H9 (cell line): ENCODE results near the gene CHSY3. TPM values are rescaled to one million over a fixed set of nuclear protein-coding genes. Genes with fewer than 3 reads are reported as not detected.

ENCODE experiments used
- DNase-seq: peaks from one replicate; pipeline ENCODE4 v3.0.0-alpha.2; 2017
- H2AFZ ChIP-seq: one replicate; pipeline ENCODE4 v1.6.1; 2013; ENCODE audit warnings: mild to moderate bottlenecking, low read length, control low read depth, moderate library complexity
- H2AK5ac ChIP-seq: 2 replicates; pipeline ENCODE4 v1.6.1; 2013; ENCODE audit warnings: low read length, control low read depth, mixed read lengths; ENCODE audit not compliant: insufficient read length
- H2BK120ac ChIP-seq: one replicate; pipeline ENCODE4 v1.6.1; 2013; ENCODE audit warnings: low read depth, mild to moderate bottlenecking, low read length, control low read depth, inconsistent platforms; ENCODE audit not compliant: poor library complexity, severe bottlenecking
- H2BK12ac ChIP-seq: 2 replicates; pipeline ENCODE4 v1.6.1; 2013; ENCODE audit warnings: low read length, control low read depth, mixed read lengths, low read depth; ENCODE audit not compliant: insufficient read length
- H2BK15ac ChIP-seq: 2 replicates; pipeline ENCODE4 v1.6.1; 2013; ENCODE audit warnings: low read depth, low read length, control low read depth
- H2BK20ac ChIP-seq: one replicate; pipeline ENCODE4 v1.6.1; 2013; ENCODE audit warnings: low read depth, mild to moderate bottlenecking, low read length, control low read depth, inconsistent platforms; ENCODE audit not compliant: poor library complexity, severe bottlenecking
- H2BK5ac ChIP-seq: 2 replicates; pipeline ENCODE4 v1.6.1; 2013; ENCODE audit warnings: low read length, control low read depth, mixed read lengths; ENCODE audit not compliant: insufficient read length
- H3K14ac ChIP-seq: 2 replicates; pipeline ENCODE4 v1.6.1; 2013; ENCODE audit warnings: low read length, control low read depth; ENCODE audit not compliant: insufficient read depth
- H3K18ac ChIP-seq: 2 replicates; pipeline ENCODE4 v1.6.1; 2013; ENCODE audit warnings: low read depth, mild to moderate bottlenecking, mixed read lengths, low read length, control low read depth; ENCODE audit not compliant: insufficient read length
- H3K23ac ChIP-seq: 2 replicates; pipeline ENCODE4 v1.6.1; 2013; ENCODE audit warnings: low read length, control low read depth, mixed read lengths, low read depth; ENCODE audit not compliant: insufficient read length
- H3K23me2 ChIP-seq: 2 replicates; pipeline ENCODE4 v1.6.1; 2013; ENCODE audit warnings: low read depth, mild to moderate bottlenecking, mixed read lengths, low read length, control low read depth; ENCODE audit not compliant: insufficient read length, poor library complexity, severe bottlenecking
- H3K27ac ChIP-seq: 2 replicates; pipeline ENCODE4 v1.5.1; 2013; ENCODE audit warnings: low read length, control low read depth, mixed read lengths, low read depth; ENCODE audit not compliant: insufficient read length
- H3K27me3 ChIP-seq: 2 replicates; pipeline ENCODE4 v1.6.1; 2013; ENCODE audit warnings: low read length, control low read depth, inconsistent platforms; ENCODE audit not compliant: insufficient read depth
- H3K4ac ChIP-seq: 2 replicates; pipeline ENCODE4 v1.6.1; 2013; ENCODE audit warnings: low read depth, mild to moderate bottlenecking, control low read depth, inconsistent platforms, low read length, moderate library complexity
- H3K4me1 ChIP-seq: 2 replicates; pipeline ENCODE4 v1.6.1; 2013; ENCODE audit warnings: low read length, control low read depth, inconsistent platforms; ENCODE audit not compliant: insufficient read depth
- H3K4me2 ChIP-seq: 2 replicates; pipeline ENCODE4 v1.6.1; 2013; ENCODE audit warnings: low read length, control low read depth, mixed read lengths; ENCODE audit not compliant: insufficient read length, insufficient read depth
- H3K56ac ChIP-seq: 2 replicates; pipeline ENCODE4 v1.6.1; 2013; ENCODE audit warnings: low read depth, mild to moderate bottlenecking, mixed read lengths, low read length, control low read depth; ENCODE audit not compliant: insufficient read length
- H3K79me1 ChIP-seq: 2 replicates; pipeline ENCODE4 v1.6.1; 2013; ENCODE audit warnings: low read depth, mild to moderate bottlenecking, moderate library complexity, low read length, control low read depth, inconsistent platforms; ENCODE audit not compliant: insufficient read depth, poor library complexity, severe bottlenecking
- H3K79me2 ChIP-seq: 2 replicates; pipeline ENCODE4 v1.6.1; 2013; ENCODE audit warnings: low read length, control low read depth, inconsistent platforms; ENCODE audit not compliant: insufficient read depth
- H3K9ac ChIP-seq: 2 replicates; pipeline ENCODE4 v1.6.1; 2013; ENCODE audit warnings: low read length, control low read depth, mixed read lengths; ENCODE audit not compliant: insufficient read length; ENCODE audit errors: extremely low read depth
- H3K9me3 ChIP-seq: one replicate; pipeline ENCODE4 v1.6.1; 2013; ENCODE audit warnings: low read depth, low read length, inconsistent platforms; ENCODE audit not compliant: control insufficient read depth
- H3T11ph ChIP-seq: one replicate; pipeline ENCODE4 v1.6.1; 2013; ENCODE audit warnings: mild to moderate bottlenecking, low read length, control low read depth, inconsistent platforms
- H4K20me1 ChIP-seq: one replicate; pipeline ENCODE4 v1.6.1; 2013; ENCODE audit not compliant: control insufficient read depth, insufficient read length, insufficient read depth
- H4K5ac ChIP-seq: 2 replicates; pipeline ENCODE4 v1.6.1; 2013; ENCODE audit warnings: low read depth, mild to moderate bottlenecking, mixed read lengths, low read length, control low read depth; ENCODE audit not compliant: insufficient read length
- H4K8ac ChIP-seq: replicated peaks from 2 replicates; pipeline ENCODE4 v1.6.1; 2013; ENCODE audit warnings: low read length, control low read depth, mixed read lengths, low read depth; ENCODE audit not compliant: insufficient read length
- H4K91ac ChIP-seq: 2 replicates; pipeline ENCODE4 v1.6.1; 2013; ENCODE audit warnings: low read depth, mild to moderate bottlenecking, moderate library complexity, mixed read lengths, low read length, control low read depth; ENCODE audit not compliant: insufficient read length
- H3K27ac Mint-ChIP-seq, 3 experiments: 2 replicates in 2 of 3; 3 replicates in 1 of 3; pipeline ENCODE4 v1.8.0; 2020 to 2021; ENCODE audit warnings: mixed read lengths in 3 of 3, mild to moderate bottlenecking in 1 of 3, moderate library complexity in 1 of 3
- H3K27me3 Mint-ChIP-seq: 2 replicates; pipeline ENCODE4 v1.8.0; 2021; ENCODE audit warnings: low read depth, mild to moderate bottlenecking, moderate library complexity, mixed read lengths
- H3K36me3 Mint-ChIP-seq, 3 experiments: 2 replicates in 2 of 3; 3 replicates in 1 of 3; pipeline ENCODE4 v1.8.0; 2020 to 2021; ENCODE audit warnings: low read depth in 3 of 3, mixed read lengths in 3 of 3; ENCODE audit not compliant: insufficient read depth in 1 of 3
- H3K4me1 Mint-ChIP-seq, 2 experiments: 2 replicates each; pipeline ENCODE4 v1.8.0; 2020; ENCODE audit warnings: mixed read lengths in 2 of 2
- H3K4me3 Mint-ChIP-seq, 2 experiments: 2 replicates in 1 of 2; 3 replicates in 1 of 2; pipeline ENCODE4 v1.8.0; 2020 to 2021; ENCODE audit warnings: mild to moderate bottlenecking in 2 of 2, mixed read lengths in 2 of 2, moderate library complexity in 1 of 2
- H3K9me3 Mint-ChIP-seq, 2 experiments: 2 replicates in 1 of 2; 3 replicates in 1 of 2; pipeline ENCODE4 v1.8.0; 2020; ENCODE audit warnings: mild to moderate bottlenecking in 2 of 2, mixed read lengths in 2 of 2, moderate library complexity in 1 of 2
- CTCF ChIP-seq: fragments of 200-600 bp; sonication (generic); conservative IDR thresholded peaks from 3 replicates; pipeline ENCODE4 v1.8.0; 2021; ENCODE audit warnings: antibody characterized with exemption, mild to moderate bottlenecking
- total RNA-seq: library from RNA; stranded (reverse); gene quantifications from 2 replicates; pipeline ENCODE4 v1.2.1, GENCODE V29; 2021

CHSY3 gene
- total RNA-seq, 1 experiment from 2014 or later, result 0.37 TPM

- H4K20me1 ChIP-seq, result no peaks in the 10 kb centered on the region
- no peak overlapping the region for H3K4me2 ChIP-seq
- no peak overlapping the region for H3K14ac ChIP-seq
- H2BK5ac ChIP-seq, result no peak overlapping the region
- H3K27ac ChIP-seq, result no peak overlapping the region
- H3K56ac ChIP-seq, result no peak overlapping the region
- no peak overlapping the region for H2BK15ac ChIP-seq
- no peak overlapping the region for H3K4me3 Mint-ChIP-seq
- H3K18ac ChIP-seq, result no peak overlapping the region
- H4K5ac ChIP-seq, result no peak overlapping the region
- no peak overlapping the region for H3K9ac ChIP-seq
- no peak overlapping the region for H3K23ac ChIP-seq
- H2BK20ac ChIP-seq, result no peak overlapping the region
- no peak for DNase-seq
- H3K27me3 Mint-ChIP-seq, result no peaks in the 10 kb centered on the region
- no peaks in the 10 kb centered on the region for H3K9me3 Mint-ChIP-seq
- H3K23me2 ChIP-seq, result no peaks in the 10 kb centered on the region
- no peaks in the 10 kb centered on the region for H3K4me1 ChIP-seq
- H4K8ac ChIP-seq, result no peak overlapping the region
- H2AFZ ChIP-seq, result no peak overlapping the region
- no peak overlapping the region for H3K27ac Mint-ChIP-seq
- no peaks in the 10 kb centered on the region for H3K36me3 Mint-ChIP-seq
- H2AK5ac ChIP-seq, result no peak overlapping the region
- H3T11ph ChIP-seq, result no peak overlapping the region
- H3K4ac ChIP-seq, result no peak overlapping the region
- H2BK12ac ChIP-seq, result no peak overlapping the region
- no peak for TF ChIP-seq CTCF
- no peaks in the 10 kb centered on the region for H3K79me1 ChIP-seq
- H3K27me3 ChIP-seq, result no peaks in the 10 kb centered on the region
- H3K79me2 ChIP-seq, result no peaks in the 10 kb centered on the region
- H3K9me3 ChIP-seq, result no peaks in the 10 kb centered on the region
- H4K91ac ChIP-seq, result no peak overlapping the region
- H2BK120ac ChIP-seq, result no peak overlapping the region
- H3K4me1 Mint-ChIP-seq, result no peaks in the 10 kb centered on the region
Observed at GRCh38 chr5:130106480-130106879, 202.2 kb downstream of the CHSY3 start.
